ENCODE measurements around the gene KRTAP21-3. TPM values are rescaled to one million over a fixed set of nuclear protein-coding genes. Genes with fewer than 3 reads are reported as not detected.

KRTAP21-3 gene
- total RNA-seq, 1 experiment from 2014 or later, result not detected

DNA sequence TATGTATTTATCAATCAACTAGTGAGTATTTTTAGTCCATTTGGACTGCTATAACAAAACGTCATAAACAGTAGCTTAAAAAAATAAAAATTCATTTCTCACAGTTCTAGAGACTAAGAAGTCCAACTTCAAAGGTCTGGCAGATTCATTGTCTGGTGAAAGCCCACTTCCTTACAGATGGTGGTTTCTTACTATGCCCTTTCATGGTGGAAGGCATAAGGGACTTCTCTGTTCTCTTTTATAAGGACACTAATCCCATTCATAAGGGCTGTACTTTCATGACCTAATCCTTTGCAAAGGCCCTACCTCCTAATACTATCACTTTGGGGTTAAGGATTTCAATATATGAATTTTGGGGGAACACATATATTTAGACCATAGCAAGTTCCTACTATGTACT is 38.0 kb downstream of the KRTAP21-3 start:
- no peaks in the 10 kb centered on the region for H4K20me1 ChIP-seq (ENCODE audit: insufficient read depth)
- no peaks in the 10 kb centered on the region for H3K36me3 ChIP-seq (ENCODE audit: control insufficient read depth in 1 of 2, insufficient read depth in 2 of 2, low read length in 2 of 2)
- ATAC-seq (no peak), DNase-seq (ENCODE audit: low read depth, low spot score) (no peak)
- H3K9me2 ChIP-seq (ENCODE audit: insufficient read depth), result no peaks in the 10 kb centered on the region
- peaks cover 0 to 12% of the 10 kb centered on the region in 2 experiments; a peak in 2 of 4 replicates for H3K9me3 ChIP-seq (ENCODE audit: control insufficient read depth in 1 of 2, insufficient read depth in 1 of 2, low read depth in 1 of 2, low read length in 2 of 2)
- H3K27ac ChIP-seq (ENCODE audit: low read depth, low read length), result no peak overlapping the region
- no peak for TF ChIP-seq SRF (IDR thresholded peaks at IDR 0.05; ENCODE audit: low read depth)
- TF ChIP-seq, protein P1, sequence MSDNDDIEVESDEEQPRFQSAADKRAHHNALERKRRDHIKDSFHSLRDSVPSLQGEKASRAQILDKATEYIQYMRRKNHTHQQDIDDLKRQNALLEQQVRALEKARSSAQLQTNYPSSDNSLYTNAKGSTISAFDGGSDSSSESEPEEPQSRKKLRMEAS (IDR thresholded peaks at IDR 0.05), result no peak
- TF ChIP-seq YY1 (IDR thresholded peaks at IDR 0.05; ENCODE audit: extremely low read depth, insufficient replicate concordance, low read depth, low read length), result no peak
- TF ChIP-seq POLR2AphosphoS5 (IDR thresholded peaks at IDR 0.05; ENCODE audit: low read depth, low read length), result no peak
- no peak for TF ChIP-seq CBX3 (IDR thresholded peaks at IDR 0.05; ENCODE audit: low read depth)
- TF ChIP-seq CEBPB (IDR thresholded peaks at IDR 0.05; ENCODE audit: low read depth), result no peak
- no peaks in the 10 kb centered on the region for H3K4me1 ChIP-seq (ENCODE audit: control insufficient read depth in 1 of 2, insufficient read depth in 2 of 2, low read length in 2 of 2)
- RAD21 ChIA-PET (ENCODE audit: low non-redundant PET in 1 of 2, low total read pairs in 2 of 2, uncharacterized antibody in 2 of 2, unreplicated experiment in 2 of 2), result no interaction called here
- H3K4me2 ChIP-seq (ENCODE audit: low read length), result no peak overlapping the region
- intact Hi-C loops (cut with micrococcal nuclease), result no loop called here
- H3K27me3 ChIP-seq (ENCODE audit: insufficient read depth, low read length), result no peaks in the 10 kb centered on the region
- no TSS peak for BruUV-seq (replicated peaks)
- POLR2A ChIA-PET, result no interaction called here
- H3K4me3 ChIP-seq (replicated peaks in 1 of 2; ENCODE audit: low read depth in 1 of 2, low read length in 2 of 2), result no peak overlapping the region
- no peak overlapping the region for H3K9ac ChIP-seq (ENCODE audit: low read length)
- H2AFZ ChIP-seq (ENCODE audit: low read depth, low read length, poor library complexity, severe bottlenecking), result no peak overlapping the region
- no peaks in the 10 kb centered on the region for H3K79me2 ChIP-seq (ENCODE audit: insufficient read depth, low read length)
- CTCF ChIA-PET, result no interaction called here

DNA sequence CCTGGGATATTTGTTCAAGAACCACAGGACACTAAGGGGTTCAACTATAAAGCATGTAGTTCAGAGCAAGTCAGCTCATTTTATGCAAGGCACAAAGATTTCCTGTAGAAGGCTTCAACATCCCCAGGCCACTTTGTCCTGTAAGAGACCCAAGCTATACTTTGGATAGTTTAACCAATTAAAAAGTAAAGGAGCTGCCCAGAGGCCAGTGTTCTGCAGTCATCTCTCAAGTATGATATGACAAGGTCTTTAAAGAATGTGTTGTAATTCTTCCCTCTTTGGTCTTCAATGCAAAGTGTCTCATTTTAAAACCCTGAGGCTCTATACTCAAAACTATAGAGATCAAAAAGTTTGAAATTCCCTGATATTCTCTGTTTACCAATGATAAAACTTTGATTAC is 41.8 kb downstream of the KRTAP21-3 start:
- no peaks in the 10 kb centered on the region for H3K9me2 ChIP-seq (ENCODE audit: insufficient read depth)
- no peaks in the 10 kb centered on the region for H3K4me1 ChIP-seq (ENCODE audit: control insufficient read depth in 1 of 2, insufficient read depth in 2 of 2, low read length in 2 of 2)
- H3K9me3 ChIP-seq (ENCODE audit: control insufficient read depth in 1 of 2, insufficient read depth in 1 of 2, low read depth in 1 of 2, low read length in 2 of 2), result peaks cover 12 to 13% of the 10 kb centered on the region in 2 experiments; a peak in 2 of 4 replicates
- DNase-seq (ENCODE audit: low read depth, low spot score) (no peak), ATAC-seq (no peak)
- no peak overlapping the region for H2AFZ ChIP-seq (ENCODE audit: low read depth, low read length, poor library complexity, severe bottlenecking)
- H3K36me3 ChIP-seq (ENCODE audit: control insufficient read depth in 1 of 2, insufficient read depth in 2 of 2, low read length in 2 of 2), result no peaks in the 10 kb centered on the region
- intact Hi-C loops (cut with micrococcal nuclease), result no loop called here
- H4K20me1 ChIP-seq (ENCODE audit: insufficient read depth), result no peaks in the 10 kb centered on the region
- H3K27ac ChIP-seq (ENCODE audit: low read depth, low read length), result no peak overlapping the region
- BruUV-seq (replicated peaks), result no TSS peak
- no peaks in the 10 kb centered on the region for H3K79me2 ChIP-seq (ENCODE audit: insufficient read depth, low read length)
- no peak overlapping the region for H3K4me3 ChIP-seq (replicated peaks in 1 of 2; ENCODE audit: low read depth in 1 of 2, low read length in 2 of 2)
- RAD21 ChIA-PET (ENCODE audit: low non-redundant PET in 1 of 2, low total read pairs in 2 of 2, uncharacterized antibody in 2 of 2, unreplicated experiment in 2 of 2), result no interaction called here
- H3K4me2 ChIP-seq (ENCODE audit: low read length), result no peak overlapping the region
- POLR2A ChIA-PET, result no interaction called here
- H3K27me3 ChIP-seq (ENCODE audit: insufficient read depth, low read length), result no peaks in the 10 kb centered on the region
- H3K9ac ChIP-seq (ENCODE audit: low read length), result no peak overlapping the region
- CTCF ChIA-PET, result no interaction called here
- TF ChIP-seq ZNF274 (IDR thresholded peaks at IDR 0.05; ENCODE audit: low read depth, low read length) (no peak), ELF1 (IDR thresholded peaks at IDR 0.05; ENCODE audit: borderline replicate concordance, low read depth) (no peak), EZH2phosphoT487 (IDR thresholded peaks at IDR 0.05; ENCODE audit: borderline replicate concordance) (no peak), YY1 (IDR thresholded peaks at IDR 0.05; ENCODE audit: extremely low read depth, insufficient replicate concordance, low read depth, low read length) (no peak), SRF (IDR thresholded peaks at IDR 0.05; ENCODE audit: low read depth) (no peak), ZFX (IDR thresholded peaks at IDR 0.05) (no peak), TCF7L2 (IDR thresholded peaks at IDR 0.05; ENCODE audit: borderline replicate concordance, extremely low read depth, insufficient read depth, insufficient read length) (no peak), EZH2 (IDR thresholded peaks at IDR 0.05) (no peak), CBX3 (IDR thresholded peaks at IDR 0.05; ENCODE audit: low read depth) (no peak), FOSL1 (IDR thresholded peaks at IDR 0.05; ENCODE audit: low read depth) (no peak), CEBPB (IDR thresholded peaks at IDR 0.05; ENCODE audit: low read depth) (no peak), JUND (IDR thresholded peaks at IDR 0.05) (no peak), POLR2AphosphoS5 (IDR thresholded peaks at IDR 0.05; ENCODE audit: low read depth, low read length) (no peak), EGR1 (IDR thresholded peaks at IDR 0.05; ENCODE audit: low read depth) (no peak)
- TF ChIP-seq, protein P1 (IDR thresholded peaks at IDR 0.05), result no peak
- TF ChIP-seq, protein P2, sequence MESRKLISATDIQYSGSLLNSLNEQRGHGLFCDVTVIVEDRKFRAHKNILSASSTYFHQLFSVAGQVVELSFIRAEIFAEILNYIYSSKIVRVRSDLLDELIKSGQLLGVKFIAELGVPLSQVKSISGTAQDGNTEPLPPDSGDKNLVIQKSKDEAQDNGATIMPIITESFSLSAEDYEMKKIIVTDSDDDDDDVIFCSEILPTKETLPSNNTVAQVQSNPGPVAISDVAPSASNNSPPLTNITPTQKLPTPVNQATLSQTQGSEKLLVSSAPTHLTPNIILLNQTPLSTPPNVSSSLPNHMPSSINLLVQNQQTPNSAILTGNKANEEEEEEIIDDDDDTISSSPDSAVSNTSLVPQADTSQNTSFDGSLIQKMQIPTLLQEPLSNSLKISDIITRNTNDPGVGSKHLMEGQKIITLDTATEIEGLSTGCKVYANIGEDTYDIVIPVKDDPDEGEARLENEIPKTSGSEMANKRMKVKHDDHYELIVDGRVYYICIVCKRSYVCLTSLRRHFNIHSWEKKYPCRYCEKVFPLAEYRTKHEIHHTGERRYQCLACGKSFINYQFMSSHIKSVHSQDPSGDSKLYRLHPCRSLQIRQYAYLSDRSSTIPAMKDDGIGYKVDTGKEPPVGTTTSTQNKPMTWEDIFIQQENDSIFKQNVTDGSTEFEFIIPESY (IDR thresholded peaks at IDR 0.05; ENCODE audit: extremely low read depth, insufficient replicate concordance, low read length), result no peak
- TF ChIP-seq, protein P3, sequence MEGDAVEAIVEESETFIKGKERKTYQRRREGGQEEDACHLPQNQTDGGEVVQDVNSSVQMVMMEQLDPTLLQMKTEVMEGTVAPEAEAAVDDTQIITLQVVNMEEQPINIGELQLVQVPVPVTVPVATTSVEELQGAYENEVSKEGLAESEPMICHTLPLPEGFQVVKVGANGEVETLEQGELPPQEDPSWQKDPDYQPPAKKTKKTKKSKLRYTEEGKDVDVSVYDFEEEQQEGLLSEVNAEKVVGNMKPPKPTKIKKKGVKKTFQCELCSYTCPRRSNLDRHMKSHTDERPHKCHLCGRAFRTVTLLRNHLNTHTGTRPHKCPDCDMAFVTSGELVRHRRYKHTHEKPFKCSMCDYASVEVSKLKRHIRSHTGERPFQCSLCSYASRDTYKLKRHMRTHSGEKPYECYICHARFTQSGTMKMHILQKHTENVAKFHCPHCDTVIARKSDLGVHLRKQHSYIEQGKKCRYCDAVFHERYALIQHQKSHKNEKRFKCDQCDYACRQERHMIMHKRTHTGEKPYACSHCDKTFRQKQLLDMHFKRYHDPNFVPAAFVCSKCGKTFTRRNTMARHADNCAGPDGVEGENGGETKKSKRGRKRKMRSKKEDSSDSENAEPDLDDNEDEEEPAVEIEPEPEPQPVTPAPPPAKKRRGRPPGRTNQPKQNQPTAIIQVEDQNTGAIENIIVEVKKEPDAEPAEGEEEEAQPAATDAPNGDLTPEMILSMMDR (IDR thresholded peaks at IDR 0.05 in 2 of 3, conservative IDR thresholded peaks at IDR 0.05 in 1 of 3; ENCODE audit: borderline replicate concordance in 1 of 3, insufficient read depth in 1 of 3, low read depth in 2 of 3, low read length in 2 of 3), result no peak

Measured in HCT116 (cell line).